ENCODE results near the gene WEE2.

DNA sequence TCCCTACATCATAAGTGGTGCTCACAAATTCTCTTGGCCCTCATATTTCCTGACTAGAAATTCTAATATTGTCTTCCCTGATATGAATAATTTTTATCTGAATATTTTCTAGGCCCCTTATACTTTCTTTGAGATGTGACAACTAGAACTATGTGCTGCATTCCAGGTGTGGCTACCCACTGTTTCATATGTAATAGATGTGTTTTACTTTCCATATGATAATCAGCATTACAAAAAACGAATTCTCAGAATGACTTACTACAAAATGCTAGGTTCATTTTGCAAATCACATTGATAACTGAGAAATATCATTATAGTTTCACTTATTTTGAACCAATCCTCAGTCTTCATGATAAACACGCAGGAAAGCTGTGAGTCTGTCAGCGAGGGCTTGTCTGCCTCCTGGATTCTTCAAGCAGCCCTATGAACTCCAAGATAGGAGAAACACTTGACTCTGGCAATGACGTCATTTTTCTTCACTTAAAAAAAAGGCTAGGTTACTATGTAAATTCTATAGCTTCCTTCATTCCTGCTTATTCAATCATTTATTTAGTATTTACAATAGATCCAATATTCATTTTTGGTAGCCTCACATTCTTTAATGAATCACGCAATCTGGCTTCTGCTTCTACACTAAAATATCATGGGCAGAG lies 4.6 kb downstream of the WEE2 start:
- no peak for TF ChIP-seq CTCF (IDR thresholded peaks at IDR 0.05)
- no peak for TF ChIP-seq POLR2A (IDR thresholded peaks at IDR 0.05)

Measured in uterus (tissue), 2 donors.